Femur (tissue), 1 donor: Measurements from ENCODE around the gene KCTD2.

ENCODE experiments used
- DNase-seq: peaks from one replicate; pipeline ENCODE4 v3.0.0-alpha.2; 2017

The KCTD2 gene

GRCh38 chr17:75078284-75079022 is 31.4 kb downstream of the KCTD2 start:
- no peak for DNase-seq

GRCh38 chr17:75079023-75079373 is 32.0 kb downstream of the KCTD2 start:
- no peak for DNase-seq

GRCh38 chr17:75081611-75082540 is 34.9 kb downstream of the KCTD2 start:
- no peak for DNase-seq

GRCh38 chr17:75082683-75083082 is 35.7 kb downstream of the KCTD2 start:
- DNase-seq: no peak

GRCh38 chr17:75084039-75084660 is 37.1 kb downstream of the KCTD2 start:
- DNase-seq: no peak

- DNase-seq: no peak
Observed at GRCh38 chr17:75086496-75087181, 39.6 kb downstream of the KCTD2 start.

GRCh38 chr17:75087182-75087557 is 40.1 kb downstream of the KCTD2 start:
- DNase-seq: no peak

- peak; percentile 91 for DNase-seq
Observed at GRCh38 chr17:75087558-75088453, 40.8 kb downstream of the KCTD2 start, which contains the start of gene SLC16A5. Gene SLC16A5 (plus strand): TSS chr17:75087954. CDS start chr17:75093637, 5,683 bp downstream.

- no peak for DNase-seq
Observed at GRCh38 chr17:75088465-75089417, 41.7 kb downstream of the KCTD2 start.

GRCh38 chr17:75090871-75091854 is 44.1 kb downstream of the KCTD2 start:
- DNase-seq: no peak

- no peak for DNase-seq
Observed at GRCh38 chr17:75091855-75092327, 44.9 kb downstream of the KCTD2 start.

GRCh38 chr17:75093548-75094158 is 46.6 kb downstream of the KCTD2 start:
- DNase-seq: no peak

- no peak for DNase-seq
Observed at GRCh38 chr17:75094871-75095399, 47.9 kb downstream of the KCTD2 start.

- DNase-seq: peak; percentile 80
Observed at GRCh38 chr17:75096082-75096625, 49.1 kb downstream of the KCTD2 start.

- DNase-seq: no peak
Observed at GRCh38 chr17:75097865-75098264, 50.8 kb downstream of the KCTD2 start.

- no peak for DNase-seq
Observed at GRCh38 chr17:75098861-75099260, 51.8 kb downstream of the KCTD2 start.

GRCh38 chr17:75099881-75100595 is 53.0 kb downstream of the KCTD2 start:
- no peak for DNase-seq
